Activated CD8-positive, alpha-beta memory T cell treated with anti-CD3 and anti-CD28 coated beads, Interleukin-2, amount 50 U/mL, for 24 hours (primary cell): ENCODE measurements around the gene PTPRJ.
A peak's percentile ranks its signal among the peaks of the same experiment; 100 is the strongest.

Experiments used
- DNase-seq: peaks from one replicate; pipeline ENCODE4 v3.0.0-alpha.2; 2020; ENCODE audit errors: extremely low read depth

The PTPRJ gene

DNA sequence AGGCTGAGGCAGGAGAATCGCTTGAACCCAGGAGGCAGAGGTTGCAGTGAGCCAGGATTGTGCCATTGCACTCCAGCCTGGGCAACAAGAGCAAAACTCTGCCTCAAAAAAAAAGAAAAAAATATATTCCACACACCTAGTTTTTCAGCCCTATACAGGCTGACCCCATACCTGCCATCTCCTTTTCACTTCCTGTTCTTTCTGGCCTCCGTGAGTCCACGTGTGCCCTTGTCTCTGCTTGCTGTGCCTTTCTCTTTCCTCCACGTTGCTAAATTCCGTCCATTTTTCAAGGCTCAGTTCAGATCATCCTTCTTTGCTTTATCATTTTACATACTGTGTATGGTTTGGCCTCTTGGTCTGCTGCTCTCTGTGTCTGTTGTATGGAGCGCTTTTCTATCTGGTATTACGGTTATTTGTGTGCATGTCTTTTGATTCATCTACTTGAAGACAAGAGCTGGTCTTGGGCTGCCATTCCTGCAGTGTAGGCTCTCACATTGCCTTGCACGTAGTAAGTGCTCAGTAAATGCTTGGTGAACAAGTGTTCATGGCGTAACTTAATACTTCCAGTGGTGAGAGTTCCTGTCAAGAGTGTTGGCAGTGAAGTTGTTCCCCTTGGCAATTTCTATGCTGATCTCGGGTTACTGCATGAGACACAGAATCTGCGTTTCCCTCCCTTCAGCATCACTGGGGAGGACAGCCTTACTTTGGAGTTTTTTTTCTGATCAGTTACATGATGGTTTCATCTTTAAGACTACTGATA lies 57.5 kb downstream of the PTPRJ start:
- DNase-seq, result no peak

DNA sequence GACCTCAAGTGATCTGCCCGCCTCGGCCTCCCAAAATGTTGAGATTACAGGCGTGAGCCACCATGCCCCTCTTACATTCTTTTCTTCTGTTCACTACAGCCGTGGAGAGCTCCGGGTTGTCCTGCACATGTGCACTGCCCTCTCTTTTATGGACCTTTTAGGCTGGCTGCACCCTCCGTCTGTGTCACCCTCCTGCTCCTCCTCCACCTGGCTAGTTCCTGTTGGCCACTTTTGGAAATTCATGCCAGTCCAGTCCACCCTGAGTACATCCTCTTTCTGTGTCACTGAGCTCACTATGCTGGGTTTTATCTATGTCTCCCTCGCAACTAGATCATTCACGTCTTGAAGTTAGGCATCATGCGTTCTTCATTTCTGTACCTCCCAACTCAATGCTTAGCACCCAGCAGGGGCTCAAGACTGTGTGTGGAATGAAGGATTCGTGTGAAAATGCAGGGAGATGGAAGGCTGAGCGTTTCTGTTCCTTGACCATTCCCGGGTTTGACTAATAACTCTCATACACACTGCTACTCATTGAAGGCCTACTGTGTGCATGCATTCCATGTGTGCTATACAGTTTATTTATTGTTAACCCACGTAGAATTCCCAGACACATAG lies 60.6 kb downstream of the PTPRJ start:
- DNase-seq, result no peak

DNA sequence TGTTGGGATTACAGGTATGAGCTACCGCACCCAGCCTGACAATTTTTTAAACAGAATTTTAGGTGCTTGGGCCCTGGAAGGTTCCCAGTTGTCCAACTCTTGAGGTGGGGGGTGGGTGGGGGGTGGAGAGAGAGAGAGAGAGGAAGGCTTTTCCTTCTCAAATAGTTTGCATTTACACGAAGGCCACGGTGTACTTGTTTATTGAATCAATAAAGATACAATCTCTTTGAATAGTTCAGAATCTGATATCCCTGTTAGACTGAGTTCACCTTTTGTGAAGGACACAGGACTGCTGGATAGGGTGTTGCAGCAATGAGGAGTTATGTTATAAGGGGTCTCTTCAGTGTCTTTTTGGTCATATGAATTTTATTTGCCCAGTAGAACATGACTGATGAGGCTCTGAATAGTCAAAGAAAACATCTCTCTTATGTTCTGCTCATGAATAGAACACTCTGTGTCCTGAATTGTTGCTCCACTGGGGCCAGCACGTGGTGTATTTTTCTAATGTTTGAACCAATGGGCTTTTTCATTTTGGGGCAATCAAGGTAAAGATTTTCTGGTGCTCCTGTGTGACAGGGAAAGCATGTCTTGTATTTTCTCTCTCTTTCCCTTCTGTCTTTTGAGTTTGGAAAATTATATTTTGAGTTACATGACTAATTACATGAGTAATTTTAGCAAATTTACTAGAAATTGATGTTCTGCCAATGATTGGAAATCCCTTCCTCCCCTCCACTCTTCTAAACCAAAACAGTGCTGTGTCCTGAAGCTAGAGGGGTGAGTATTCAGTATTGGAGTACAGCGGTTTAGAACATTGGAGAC lies 61.7 kb downstream of the PTPRJ start:
- DNase-seq, result no peak

DNA sequence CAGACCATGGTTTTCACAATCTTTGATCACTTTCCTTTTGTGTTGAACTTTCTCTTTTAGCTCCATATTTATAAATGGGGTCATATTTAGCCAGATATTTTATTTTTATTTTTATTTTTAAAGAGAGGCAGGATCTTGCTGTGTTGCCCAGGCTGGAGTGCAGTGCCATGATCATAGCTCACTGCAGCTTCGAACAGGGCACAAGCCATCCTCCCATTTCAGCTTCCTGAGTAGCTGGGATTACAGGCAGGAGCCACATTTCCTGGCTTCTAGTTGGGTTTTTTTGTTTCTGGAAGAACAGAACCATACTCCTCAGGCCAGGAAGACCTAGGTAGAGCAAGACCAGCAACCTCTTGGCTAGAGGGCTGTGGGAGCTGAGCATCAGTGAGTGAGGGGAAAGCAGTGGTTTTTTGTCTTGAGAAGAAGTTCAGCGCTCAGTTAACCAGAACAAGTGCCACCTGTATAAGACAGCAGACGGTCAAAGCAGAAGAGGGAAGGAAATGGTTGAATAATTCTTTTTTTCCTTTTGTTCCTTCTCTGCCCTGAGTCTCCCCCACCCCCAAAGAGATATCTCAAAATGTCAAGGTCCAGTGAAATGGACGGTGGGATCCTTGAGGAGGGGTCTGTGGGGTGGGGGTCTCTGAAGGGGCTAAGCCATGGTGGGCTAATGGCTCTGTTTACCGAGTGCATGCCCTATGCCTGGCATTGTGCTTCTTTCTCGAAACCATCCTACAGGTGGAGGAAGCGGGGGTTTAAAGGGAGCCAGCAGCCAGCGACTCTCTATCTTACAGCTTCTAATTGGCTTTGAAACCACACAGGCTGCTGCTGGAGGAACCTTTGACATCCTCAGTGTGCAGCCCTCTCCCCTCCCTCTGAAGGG lies 63.0 kb downstream of the PTPRJ start:
- no peak for DNase-seq

DNA sequence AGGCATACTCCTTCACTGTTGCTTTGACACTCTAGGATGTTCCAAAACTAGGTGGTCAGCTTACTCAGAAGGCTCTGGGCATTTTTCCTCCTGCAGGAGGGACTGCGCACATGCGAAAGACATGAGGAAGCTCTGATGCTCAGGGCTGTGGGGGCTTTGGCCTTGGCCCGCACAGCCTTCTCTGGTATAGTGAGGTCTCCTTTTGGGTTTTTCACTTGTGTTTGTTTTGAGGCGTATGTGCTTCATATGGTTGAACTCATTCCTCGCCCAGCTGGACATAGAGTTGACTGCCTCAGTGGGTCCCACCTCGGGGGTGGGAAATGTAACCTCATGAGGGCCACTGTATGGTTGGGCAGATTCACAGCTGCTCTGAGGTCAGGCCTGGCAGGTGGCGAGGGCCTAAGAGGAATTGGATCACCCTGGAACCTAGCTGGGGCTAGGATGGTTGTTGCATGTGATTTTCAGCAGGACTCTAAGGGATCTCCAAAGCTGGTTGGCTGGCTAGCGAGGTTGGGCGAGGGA lies 63.7 kb downstream of the PTPRJ start:
- no peak for DNase-seq

DNA sequence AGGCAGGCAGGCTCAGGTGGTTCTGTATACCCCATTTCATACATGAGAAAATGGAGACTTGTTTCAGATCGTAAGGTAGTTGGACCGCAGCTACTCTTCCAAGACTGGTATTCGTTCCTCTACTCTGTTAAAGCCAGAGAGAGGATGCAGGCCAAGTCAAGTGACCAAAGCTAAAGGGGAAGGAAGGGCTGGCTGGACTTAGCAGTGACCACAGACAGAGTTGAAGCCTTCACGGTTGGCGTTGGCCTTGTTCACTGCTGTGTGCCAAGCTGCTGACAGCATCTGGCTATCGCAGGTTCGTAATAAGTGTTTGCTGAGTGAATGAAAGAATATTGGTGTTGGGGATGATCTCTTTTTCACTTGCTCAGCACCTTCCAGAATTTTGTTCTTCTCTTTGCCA lies 64.2 kb downstream of the PTPRJ start:
- DNase-seq, result no peak

DNA sequence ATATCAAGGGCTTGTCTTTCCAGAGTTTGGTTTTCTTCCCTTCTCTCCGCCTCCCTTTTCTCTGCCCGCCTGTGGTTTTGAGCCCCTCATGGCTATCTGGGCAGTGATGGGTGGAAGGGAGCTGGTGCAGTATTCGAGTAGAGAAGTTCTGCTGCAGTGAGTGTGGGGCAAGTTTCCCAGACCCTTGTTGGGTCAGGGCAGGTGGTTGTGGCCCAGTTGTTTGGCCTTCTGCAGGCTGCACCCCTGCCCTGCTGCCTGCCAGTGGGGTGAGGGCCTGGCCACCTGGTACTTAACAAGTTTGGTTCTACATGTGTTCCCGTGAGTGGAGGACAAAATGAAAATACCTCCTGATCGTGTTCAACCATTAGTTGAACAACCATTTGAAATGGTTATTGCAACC lies 65.2 kb downstream of the PTPRJ start:
- no peak for DNase-seq

DNA sequence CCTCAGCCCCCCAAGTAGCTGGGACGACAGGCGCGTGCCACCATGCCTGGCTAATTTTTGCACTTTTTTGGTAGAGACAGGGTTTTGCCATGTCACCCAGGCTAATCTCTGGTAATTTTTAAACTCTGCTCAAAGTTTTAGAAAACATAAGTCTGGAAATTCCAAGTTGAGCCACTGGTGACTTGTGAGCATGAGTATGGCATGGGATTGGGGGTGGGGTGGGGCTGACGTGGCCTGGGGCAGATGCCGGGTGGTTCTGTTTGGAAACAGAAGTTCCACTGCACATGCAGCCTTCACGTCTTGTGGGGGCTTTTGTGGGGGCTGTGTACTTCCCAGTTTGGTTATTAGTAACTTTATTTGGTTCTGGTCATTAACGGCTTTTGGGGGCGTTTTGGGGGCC lies 67.3 kb downstream of the PTPRJ start:
- DNase-seq, result no peak

DNA sequence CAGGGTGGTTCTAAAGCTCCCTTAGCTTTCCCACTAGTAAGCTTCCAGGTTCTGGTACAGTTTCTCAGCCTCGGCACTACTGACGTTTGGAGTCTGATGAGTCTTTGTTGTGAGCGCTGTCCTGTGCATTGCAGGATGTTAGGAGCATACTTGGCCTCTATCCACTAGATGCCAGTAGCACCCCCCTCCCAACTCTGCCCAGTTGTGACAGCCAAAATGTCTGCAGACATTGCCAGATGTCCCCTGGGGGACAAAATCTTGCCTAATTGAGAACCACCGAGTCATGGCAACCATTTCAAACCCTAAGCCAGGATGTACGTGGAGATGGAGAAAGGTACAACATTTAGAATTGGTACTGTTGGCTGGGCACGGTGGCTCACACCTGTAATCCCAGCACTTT lies 68.7 kb downstream of the PTPRJ start:
- no peak for DNase-seq

DNA sequence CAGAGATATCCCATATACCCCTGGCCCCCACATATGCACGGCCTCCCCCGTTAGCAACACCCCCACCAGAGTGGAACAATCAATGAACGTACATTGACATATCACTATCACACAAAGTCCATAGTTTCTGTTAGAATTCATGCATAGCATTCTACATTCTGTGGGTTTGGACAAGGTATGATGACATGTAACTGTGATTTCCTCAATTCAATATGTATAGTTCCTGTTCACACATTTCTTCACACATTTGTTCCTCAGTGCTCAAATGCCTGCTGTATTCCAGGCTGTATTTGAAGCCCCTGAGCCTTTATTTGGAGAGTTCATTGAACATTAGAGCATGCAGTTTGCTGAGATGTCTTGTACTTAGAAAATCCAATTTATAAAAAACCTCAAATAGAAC lies 69.9 kb downstream of the PTPRJ start:
- DNase-seq, result no peak

DNA sequence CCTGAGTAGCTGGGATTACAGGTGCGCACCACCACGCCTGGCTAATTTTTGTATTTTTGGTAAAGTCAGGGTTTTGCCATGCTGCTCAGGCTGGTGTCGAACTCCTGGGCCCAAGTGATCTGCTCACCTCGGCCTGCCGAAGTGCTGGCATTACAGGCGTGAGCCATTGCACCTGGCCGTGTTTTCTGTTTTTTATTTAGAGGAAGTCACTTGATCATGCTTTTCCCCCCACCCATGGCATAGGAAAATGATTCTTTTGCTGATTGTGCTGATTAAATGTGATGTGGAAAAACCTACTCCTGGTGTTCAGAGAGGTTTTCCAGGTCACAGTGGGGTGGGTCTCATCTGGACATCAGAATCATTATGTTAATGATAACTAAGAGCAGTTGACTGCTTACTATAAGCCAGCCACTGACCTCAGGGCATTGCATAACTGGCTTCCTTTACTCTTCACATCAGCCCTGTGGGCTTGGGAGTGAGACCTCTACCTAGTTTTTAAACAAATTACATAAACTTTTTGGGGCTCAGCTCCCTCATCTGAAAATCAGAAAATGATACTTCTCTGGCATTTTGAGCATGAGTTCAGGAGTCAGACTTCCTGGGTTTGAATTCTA lies 71.0 kb downstream of the PTPRJ start:
- no peak for DNase-seq

DNA sequence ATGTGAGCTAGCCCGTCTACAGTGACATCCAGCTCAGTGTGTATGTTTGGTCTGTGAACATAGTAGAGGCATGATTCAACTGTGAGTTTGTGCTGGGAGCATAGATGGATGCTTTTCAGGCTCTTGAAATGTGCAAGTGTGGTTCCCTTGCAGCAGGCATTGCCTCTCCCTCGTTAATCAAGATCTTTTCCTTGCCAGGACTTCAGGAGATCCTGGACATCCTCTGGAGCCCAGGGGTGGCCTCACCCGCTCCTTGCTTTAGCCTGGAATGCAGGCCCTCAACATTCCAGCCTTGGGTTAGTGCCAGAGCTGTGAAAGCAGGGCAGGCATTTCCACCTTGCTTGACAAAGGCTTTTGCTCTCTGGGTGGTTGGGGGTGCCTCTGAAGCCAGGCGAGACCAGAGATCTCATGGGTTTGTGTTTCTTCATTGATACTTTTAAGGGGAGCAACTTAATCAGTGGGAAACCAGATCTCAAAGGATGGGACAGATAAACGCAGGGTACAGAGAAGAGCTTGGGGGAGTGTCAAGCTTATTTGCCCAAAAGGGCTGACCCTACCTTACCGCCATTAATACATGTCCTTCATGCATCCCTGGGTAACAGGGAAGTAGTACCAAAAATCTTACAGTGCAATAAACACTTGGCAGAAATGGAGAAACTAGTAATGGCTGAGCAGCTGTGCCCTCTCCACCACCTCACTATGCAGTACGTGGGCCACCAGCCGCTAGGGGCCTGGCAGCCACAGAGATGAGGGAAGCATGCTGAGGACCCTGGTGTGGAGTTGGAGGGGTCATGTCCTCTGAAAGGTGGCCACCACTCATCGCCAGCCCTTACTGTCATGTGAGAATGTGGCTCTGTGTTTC lies 72.1 kb downstream of the PTPRJ start:
- no peak for DNase-seq

DNA sequence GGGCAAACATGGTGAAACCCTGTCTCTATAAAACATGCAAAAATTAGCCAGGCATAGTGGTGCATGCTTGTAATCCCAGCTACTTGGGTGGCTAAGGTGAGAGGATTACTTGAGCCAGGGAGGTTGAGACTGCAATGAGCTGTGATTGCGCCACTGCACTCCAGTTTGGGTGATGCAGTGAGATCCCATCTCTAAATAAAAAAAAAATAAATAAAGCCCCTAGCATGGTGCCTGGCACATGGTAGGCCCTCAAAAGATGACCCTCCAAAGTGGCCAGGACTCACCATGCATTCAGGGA lies 74.6 kb downstream of the PTPRJ start:
- no peak for DNase-seq

DNA sequence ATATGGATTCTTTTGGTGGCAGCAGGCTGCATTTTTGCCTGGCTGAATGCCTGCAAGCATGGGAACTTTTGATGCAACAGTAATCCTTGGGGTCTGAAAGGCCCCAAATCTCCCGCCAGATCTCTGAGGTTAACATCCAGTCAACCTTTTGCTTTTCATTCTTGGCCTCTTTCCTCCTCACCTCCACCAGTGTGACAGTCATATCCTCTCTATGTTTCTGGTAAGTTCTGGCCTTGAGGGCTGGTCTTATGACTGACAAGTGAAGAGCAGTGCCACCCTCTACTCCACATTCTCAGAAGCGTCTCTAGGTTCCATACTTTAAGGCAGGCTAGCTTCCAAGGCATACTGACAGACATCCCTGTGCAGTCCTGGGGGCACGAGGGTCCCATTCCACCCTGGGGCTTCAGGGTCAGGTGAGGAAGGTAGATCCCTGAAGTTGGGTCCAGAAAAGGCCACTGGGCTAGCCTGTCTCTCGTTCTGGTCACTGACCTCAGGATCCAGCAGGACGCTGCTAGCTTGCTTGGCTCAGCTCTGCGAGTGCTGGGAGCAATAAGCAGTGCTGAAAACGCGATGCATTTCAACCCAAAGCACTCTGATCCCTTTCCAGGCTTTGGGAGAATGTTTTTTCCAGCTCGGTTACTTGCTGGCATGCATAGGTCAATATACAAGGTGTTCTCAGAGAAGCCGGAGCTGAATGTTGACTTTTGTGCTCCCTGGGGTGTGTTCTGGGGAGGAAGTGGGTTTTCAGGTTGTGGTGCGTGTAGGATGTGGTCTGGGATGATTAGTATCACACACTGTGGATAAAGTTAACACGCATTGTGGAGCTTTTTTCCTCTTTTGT lies 75.2 kb downstream of the PTPRJ start:
- peak; percentile 26 for DNase-seq

DNA sequence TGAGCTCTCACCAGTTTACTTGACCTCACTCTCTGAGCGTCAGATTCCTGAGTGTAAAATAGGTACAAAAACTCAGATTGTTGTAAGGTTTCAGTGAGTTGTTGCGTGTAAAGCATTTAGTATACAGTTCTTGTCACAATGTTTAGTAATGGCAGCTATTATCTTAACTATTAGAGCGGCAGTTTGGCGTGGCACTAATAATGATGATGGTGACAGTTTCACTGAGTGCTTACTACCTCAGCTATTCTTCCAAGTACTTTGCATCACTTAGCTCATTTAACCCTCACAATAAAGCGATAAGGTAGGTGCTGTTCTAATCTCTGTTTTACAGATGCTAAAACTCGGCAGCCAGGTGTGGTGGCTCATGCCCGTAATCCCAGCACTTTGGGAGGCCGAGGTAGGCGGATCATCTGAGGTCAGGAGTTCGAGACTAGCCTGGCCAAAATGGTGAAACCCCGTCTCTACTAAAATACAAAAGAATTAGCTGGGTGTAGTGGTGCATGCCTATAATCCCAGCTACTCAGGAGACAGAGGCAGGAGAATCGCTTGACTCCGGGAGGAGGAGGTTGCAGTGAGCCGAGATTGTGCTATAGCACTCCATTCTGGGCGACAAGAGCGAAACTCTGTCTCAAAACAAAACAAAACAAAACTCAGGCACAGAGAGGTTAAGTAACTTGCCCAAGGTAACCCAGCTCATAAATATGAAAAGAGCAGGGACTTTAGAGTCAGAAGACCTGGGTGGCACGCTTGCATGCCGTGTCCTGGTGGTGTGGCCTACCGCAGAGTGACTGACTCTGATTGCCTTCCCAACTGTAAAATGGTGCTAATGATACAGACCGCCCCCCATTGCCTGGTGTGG lies 76.2 kb downstream of the PTPRJ start:
- no peak for DNase-seq

DNA sequence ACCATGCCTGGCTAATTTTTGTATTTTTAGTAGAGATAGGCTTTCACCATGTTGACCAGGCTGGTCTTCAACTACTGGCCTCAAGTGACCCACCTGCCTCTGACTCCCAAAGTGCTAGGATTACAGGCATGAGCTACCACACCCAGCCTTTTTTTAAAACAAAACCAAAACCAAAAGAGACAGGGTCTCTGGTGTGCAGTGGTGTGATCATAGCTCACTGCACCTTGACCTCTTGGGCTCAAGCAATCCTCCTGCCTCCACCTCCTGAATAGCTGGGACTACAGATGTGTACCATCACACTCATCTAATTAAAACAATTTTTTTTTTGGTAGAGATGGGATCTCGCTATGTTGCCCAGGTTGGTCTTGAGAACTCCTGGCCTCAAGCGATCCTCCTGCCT lies 77.7 kb downstream of the PTPRJ start:
- no peak for DNase-seq

DNA sequence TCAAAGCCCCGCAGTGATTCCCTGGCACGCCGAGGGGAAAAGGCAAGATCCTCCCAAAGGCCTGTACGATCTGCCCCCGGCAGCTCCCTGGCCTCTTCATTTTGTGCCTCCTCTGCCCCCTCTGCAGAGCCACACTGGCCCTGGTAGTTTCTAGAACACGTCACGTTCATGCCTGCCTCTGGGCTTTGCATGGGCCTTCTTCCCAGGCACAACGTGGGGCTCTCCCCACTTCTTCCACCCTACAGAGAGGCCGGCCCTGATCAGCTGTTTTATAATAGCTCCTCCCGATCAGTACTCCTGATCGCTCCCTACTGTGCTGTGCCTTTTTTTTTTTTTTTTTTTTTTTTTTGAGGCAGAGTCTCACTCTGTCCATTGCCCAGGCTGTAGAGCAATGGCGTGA lies 78.4 kb downstream of the PTPRJ start:
- no peak for DNase-seq

DNA sequence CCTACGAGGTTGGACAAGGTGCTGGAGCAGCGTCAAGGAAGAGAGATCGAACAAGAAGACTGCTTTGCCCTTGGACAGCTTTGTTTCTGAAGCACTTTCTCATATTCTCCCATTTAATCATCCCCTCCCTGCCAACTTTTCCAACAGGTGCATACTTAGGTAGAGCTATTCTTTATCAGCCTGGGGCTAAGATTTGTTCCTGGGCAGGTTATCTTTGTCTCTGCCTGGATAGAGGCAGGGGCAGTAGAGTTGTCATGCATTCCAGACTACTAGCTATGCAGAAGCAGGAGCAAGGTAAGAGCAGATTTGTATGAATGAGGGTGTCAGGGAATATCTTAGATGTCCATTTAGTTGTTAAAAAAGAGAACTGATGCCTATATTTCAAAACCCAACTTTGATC lies 82.3 kb downstream of the PTPRJ start:
- no peak for DNase-seq
